ENCODE measurements around the gene ZBTB42.

GRCh38 chr14:104777808-104778249 is 23.1 kb upstream of the ZBTB42 start:
- TF ChIP-seq, protein P1, sequence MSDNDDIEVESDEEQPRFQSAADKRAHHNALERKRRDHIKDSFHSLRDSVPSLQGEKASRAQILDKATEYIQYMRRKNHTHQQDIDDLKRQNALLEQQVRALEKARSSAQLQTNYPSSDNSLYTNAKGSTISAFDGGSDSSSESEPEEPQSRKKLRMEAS (IDR thresholded peaks at IDR 0.05; ENCODE audit: insufficient read depth, insufficient read length), result no peak
- no peak for TF ChIP-seq EZH2 (IDR thresholded peaks at IDR 0.05; ENCODE audit: borderline replicate concordance, low read depth, low read length, severe bottlenecking)
- TF ChIP-seq, protein P2, sequence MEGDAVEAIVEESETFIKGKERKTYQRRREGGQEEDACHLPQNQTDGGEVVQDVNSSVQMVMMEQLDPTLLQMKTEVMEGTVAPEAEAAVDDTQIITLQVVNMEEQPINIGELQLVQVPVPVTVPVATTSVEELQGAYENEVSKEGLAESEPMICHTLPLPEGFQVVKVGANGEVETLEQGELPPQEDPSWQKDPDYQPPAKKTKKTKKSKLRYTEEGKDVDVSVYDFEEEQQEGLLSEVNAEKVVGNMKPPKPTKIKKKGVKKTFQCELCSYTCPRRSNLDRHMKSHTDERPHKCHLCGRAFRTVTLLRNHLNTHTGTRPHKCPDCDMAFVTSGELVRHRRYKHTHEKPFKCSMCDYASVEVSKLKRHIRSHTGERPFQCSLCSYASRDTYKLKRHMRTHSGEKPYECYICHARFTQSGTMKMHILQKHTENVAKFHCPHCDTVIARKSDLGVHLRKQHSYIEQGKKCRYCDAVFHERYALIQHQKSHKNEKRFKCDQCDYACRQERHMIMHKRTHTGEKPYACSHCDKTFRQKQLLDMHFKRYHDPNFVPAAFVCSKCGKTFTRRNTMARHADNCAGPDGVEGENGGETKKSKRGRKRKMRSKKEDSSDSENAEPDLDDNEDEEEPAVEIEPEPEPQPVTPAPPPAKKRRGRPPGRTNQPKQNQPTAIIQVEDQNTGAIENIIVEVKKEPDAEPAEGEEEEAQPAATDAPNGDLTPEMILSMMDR (IDR thresholded peaks at IDR 0.05; ENCODE audit: extremely low read depth in 1 of 2, insufficient read depth in 1 of 2, low read depth in 1 of 2, low read length in 2 of 2), result no peak
- no peak for TF ChIP-seq POLR2AphosphoS5 (IDR thresholded peaks at IDR 0.05; ENCODE audit: insufficient read depth, low read depth, low read length)
